CD4-positive, alpha-beta T cell treated with Interleukin-15 for 4 hours (primary cell): ENCODE measurements around the gene CDKN1C.

Experiments used
- DNase-seq: peaks from one replicate; pipeline ENCODE4 v3.0.0-alpha.2; 2020; ENCODE audit warnings: low spot score

Gene CDKN1C

DNA sequence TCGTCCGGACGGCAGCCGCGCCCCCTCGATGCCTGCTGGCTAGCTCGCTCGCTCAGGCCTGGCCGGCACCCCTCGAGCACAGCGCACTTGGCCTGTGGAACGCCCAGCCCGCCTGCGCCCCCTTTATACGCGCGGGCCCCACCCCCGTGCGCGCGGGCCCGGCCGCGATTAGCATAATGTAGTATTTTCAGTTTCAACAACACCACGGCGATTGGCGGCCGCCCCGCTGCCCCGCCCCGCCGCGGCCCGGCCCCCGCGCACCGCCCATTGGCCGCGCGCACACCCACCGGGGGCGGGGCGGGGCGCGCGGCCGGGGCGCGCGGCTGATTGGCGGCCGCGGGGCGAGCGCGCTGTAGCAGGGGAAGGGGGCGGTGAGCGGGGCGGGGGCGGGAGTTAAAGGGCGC lies at the start of gene CDKN1C:
CDKN1C (minus strand) TSS at position 98 of the 404 bp plus-strand sequence. CDS start 319 bp downstream, outside the sequence.
- DNase-seq: peak; percentile 87

DNA sequence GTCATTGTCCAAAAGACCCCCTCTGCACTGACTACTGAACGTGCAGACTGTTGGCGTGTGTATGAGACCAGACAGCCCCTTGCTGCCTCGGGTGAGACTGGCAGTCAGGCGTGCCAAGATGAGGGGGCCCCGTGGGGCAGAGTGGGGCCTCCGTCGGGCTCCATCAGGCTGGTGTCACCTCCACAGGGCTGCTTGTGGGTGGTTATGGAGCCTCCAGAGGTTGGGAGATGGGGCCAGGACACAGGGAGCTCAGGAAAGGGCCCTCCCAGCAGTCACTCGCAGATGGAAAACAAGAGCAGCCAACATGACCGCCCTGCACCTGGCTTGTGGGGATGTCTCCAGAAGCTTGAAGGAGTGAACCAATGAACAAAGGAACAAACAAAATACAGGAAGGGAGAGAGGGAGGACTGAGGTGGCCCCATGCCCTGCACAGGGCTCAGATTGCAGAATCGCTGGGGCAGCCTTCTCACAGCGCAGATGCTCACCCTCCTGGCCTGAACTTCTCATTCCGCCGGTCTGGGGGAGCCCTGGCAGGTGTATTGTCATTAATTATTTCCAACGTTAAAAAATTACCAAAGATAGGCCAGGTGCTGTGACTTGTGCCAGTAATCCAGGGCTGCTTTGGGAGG lies 49.1 kb upstream of the CDKN1C start:
- no peak for DNase-seq

DNA sequence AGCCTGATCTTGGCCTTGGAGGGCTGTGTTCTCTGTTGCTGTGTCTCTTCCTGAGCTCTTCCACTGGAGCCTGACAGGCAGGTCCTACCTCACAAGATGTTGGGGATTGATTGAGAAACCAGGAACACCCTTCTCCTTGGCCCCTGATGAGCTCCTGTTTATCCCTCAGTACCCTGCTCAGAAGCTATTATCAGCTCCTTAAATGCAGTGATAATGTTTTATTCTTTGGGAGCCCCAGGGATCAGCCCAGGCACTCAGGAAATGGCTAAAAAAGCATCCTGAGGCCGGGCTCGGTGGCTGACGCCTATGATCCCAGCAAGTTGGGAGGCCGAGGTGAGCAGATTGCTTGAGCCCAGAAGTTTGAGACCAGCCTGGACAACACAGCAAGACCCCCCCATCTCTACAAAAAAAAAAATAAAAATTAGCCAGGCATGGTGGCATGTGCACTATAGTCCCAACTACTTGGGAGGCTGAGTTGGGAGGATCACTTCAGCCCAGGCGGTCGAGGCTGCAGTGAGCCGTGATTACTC lies 48.5 kb upstream of the CDKN1C start:
- no peak for DNase-seq

DNA sequence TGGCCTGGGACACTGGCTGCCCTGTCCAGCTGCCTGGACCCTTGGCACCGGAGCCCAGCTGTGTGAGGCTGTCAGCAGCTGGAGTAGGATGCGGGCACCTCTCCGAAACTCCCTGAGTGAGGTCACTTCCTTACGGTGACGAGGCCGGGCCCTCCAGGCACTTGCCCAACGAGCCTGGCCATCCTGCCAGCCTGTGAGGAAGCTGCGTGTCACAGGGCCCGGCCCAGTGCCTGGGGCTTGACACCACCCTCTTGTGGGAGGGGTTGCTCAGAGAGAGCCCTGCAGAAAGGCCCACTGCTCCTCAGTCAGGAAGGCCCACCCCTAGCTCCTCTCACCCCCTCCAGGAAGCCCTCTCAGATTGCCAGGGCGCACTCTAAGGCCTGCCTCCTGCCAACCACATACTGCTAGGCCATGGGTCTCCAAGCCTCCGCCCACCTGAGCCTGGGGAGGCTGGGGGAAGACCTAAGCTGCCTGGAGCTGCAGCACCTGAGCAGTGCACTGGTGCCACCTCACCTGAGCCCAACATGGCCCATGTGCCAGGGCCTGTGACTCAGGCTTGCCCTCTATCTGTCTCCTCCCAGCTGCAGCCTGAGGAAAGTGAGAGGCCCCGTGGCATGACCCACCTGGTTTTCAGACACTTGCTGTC lies 47.9 kb upstream of the CDKN1C start:
- DNase-seq: peak; percentile 44

DNA sequence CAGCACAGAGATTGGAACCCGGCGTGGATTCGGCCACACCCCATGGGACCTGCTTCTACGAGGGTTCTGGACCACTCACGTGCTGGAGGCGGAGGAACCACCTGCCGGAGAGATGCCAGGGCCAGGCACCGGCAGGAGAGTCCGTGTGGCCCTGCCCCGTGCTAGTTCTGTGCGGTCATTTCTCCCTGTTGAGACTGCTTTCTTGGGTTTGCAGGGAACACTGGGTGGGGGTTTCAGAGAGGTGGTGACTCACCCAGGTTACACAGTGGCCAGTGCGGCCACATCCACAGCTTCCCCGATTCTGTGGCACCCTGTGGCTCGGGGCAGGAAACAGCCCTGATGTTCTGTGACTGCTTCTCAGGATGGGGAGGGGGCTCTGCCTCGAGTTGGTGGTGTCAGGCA lies 47.3 kb upstream of the CDKN1C start:
- DNase-seq: no peak

DNA sequence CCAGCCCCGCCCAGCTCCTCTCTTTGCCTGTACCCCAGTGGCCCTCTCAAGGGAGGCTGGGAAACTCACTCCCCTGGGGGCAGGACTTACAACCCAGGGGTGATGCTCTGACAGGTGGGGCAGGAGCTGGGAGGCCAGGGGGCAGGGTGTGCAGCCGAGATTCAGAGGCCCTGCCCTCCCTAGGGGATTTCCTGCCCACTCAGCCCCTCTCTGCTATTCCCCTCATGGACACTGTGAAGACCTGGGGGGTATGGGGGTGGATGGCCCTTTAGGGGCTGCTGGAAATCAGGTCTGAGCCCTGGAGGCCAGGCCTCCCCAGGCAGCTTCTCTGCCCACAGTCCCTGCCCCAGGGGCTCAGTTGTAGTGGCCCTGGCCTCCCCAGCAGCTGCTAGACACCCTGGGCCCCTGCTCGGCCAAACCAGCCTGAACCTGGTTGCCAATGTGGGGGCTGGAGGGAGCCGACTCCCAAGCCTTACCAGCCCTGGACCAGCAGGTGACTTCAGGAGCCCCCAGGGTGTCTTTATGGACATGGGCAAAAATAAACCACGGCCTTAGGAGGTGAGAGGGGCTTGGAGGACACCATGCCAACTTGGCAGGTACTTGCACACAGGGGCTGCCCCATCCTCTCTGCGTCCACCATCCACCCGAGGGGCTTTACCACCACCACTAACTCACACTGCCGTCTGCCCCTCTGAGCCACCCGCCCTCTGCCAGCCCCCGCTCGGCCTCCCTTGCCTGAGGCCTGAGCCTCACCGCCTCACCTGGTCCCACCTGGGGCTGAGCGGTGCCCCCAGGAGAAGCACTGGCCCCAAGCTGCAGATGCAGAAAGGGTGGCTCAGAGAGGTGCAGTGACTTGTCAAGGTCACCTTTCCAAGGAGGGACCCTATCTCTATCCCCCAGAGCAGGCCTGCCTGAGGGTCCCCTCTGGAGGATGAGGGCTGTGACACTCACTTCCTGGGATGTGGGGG lies 46.5 kb upstream of the CDKN1C start:
- no peak for DNase-seq

DNA sequence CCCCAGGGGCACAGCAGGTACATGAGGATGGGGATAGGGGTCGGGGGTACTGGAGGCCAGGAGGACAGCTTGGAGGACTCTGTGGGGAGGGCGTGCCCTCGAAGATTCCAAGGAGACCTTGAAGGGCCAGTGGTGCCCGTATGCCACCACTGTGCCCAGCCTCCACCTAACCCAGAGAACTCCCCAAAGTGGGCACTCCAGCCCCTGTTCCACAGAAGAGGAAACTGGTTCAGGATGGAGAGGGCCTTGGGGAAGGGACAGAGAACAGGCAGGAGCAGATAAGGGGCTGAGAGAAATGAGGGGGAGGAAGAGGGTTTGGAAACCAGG lies 45.8 kb upstream of the CDKN1C start:
- no peak for DNase-seq

DNA sequence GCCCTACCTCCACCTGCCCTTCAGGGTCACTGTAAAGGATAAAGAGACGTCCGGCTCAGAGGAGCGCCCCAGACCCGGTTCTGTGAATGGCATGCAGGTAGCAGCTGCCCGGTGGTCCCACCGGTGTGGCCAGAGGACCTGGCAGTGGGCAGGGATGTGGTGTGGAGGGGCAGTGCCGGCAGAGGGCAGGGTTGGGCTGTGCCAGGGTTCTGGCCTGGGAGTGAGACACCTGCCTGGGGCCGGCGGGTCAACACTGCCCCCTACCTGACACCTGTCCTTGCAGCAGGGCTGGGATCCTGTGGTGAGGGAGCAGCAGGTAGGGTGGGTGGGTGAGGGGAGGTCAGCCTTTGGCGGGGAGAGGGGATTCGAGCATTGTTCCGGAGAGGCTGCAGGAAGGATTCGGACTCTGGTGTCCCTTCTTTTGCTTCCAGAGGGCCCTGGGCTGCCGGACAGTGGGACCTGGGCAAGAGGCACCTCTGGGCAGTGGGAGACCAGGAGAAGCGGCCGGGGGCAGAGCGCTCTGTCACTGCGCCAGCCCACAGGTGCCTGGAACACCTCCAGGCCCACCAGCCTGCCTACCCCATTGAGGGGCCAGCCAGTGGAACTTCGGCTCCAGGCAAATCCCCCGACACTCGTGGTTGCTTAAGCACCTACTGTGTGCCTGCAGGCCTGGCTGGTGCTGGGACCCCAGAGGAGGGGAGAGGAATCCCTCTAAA lies 45.3 kb upstream of the CDKN1C start:
- DNase-seq: peak; percentile 55

DNA sequence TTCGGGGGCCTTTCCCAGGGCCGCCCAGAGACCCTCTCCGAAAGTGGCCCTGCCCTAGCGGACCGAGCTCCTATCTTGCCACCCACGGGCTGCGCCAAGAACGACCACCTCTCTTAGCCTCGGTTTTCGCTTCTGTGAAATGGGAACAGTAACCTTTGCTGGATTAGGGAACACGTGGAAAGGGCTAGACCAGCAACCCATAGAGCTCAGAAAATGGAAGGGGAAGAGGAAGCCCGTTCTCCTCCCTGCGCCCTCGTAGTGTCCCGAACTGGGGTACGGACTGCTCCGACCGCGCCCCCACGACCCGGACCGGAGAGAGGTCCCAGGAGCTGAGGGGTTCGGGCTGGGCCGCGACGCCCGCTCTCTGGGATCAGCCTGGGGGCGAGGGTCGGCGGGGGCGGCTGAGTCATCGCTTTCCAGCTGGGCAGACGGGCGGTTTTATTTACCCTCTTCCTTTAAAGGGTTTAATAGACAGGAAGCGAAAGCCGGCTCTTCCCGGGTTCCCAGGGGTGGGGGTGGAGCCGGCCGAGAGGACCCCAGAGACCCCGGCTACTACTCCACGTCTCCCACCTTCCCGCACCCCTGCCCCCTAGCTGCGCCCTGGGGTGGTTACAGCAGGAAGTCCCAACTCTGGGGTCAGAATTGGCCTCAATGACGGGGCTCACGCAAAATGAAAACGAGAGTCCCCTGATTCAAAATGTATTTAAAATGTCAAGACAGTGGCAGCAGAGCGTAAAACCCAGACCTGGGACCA lies 44.6 kb upstream of the CDKN1C start:
- peak; percentile 31 for DNase-seq

DNA sequence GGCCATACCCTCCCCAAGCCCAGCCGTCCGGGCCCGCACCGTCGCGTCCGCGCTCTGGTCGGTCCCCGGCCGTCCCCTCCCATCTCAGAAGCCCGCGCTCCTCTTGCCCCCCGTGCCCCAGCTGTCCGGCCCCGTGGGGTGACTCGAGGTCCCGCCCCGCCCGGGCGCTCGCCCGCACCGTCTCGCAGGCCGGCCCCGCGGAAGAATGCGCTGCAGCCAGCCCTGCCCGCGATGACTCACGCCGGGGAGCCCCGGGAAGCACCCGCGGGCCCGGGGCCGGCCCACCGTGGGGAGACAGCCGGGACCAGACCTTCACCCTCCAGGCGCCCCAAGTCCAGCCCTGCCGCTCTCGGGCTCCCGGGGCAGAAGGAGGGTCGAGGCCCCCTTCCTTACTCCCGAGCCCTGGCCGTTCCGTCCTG lies 44.0 kb upstream of the CDKN1C start:
- DNase-seq: peak; percentile 39

DNA sequence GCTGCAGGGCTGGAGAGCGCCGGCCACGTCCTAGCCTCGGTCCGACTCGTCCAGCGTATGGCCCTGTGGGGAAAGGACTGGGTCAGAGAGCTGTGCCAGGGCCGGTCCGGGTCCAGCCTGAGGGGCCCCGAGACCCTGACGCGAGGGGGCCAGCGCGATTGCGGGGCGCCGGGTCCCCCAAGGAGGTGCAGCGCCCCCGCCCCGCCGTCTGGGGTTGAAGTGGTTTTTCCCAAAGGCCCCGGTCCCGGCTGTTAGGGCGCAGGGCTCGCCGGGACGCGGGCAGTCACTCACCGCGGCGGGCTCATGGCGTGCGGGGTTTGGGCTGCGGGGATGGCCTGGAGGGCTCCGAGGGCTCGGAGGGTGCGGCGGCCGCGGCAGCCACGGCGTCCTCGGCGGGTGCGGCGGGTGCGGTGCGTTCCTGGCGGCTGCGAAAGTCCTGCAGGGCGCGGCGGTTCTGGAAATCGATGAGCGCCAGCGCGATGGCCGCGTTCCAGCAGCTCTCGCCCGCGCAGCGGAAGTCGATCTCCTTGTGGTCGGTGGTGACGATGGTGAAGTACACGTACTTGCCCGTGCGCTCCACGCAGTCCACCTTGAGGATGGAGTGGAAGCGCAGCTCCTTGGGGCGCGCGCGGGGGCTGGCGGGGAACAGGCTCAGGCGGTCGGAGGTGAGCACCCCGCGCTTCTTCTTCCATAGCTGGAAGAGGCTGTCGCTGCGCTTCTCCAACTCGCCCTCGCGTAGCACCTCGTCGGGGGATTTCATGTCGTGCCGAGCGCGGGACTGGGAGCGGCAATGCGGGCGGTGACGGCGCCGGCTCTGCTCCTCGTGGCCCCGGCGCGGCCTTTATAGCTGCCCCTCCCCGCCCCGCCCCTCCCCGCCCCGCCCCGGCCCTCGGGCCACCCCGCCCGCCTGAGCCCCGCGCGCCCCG lies 43.3 kb upstream of the CDKN1C start, which contains the start of gene PHLDA2:
PHLDA2 (minus strand) TSS at position 816 of the 926 bp plus-strand sequence; CDS start at position 760, 56 bp downstream.
- DNase-seq: peak; percentile 48

DNA sequence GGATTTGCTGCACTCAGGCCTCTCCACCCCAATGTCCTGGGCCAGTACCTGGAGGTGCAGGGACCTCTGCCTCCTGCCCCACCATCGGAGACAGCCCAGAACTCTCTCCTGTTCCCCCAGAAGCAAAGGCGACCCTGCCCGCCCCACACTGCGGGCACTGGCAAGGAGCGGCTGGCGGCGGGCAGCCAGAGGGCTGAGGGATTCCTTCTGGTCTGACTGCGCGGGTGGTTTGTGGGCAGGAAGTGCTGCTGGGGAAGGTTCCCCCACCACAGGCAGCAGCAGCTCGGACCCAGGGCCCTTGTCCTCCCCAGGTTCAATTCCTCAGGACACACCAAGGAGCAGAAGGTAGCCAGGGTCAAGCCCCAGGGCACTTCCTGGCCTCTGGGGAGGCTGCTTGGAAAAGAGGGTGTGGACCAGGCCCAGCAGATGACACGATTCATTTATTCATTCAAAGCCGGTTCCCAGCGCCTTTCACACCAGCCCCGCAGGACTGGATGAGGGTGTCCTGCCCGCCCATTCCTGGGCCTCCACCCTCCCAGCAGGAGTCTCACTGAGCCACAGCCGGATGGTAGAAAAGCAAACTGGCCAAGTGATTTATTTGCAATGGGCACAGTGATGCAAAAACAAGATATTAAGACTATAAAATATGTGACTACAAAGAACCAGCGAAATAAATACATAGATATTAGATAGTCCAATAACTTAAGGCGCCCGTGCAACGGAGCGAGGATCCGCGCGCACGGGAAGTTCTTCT lies 42.5 kb upstream of the CDKN1C start:
- DNase-seq: no peak

DNA sequence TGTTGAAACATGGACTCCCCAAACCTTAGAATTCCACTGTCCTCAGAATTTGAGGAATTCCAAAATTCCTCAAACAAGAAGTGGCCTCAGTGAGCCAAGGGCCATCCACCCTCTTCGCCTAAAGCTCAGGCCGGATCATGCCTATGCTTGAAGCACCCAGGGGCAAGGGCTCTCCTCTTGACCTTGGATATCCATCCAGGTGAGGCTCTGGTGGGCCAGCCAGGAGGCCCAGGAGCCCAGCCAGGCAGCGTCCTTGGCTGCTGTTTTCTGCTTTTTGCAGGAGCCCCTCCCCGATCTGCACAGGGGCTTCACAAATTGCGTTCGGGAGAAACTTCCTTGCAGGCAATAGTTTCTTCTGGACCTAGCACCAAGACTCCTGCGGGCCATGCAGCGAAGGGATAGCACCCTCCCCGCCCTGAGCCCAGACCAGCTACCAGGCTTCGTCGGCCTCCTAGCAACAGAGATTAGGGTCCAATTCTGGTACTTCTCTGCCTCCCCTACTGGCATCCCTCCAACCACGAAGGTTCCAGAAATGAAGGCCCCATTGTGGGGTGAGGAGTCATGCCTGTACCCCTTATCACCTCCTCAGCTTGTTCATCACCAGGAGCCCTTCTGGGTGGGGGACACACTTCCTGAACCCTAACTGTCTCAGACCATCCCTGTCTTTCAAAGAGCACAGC lies 41.7 kb upstream of the CDKN1C start:
- no peak for DNase-seq

DNA sequence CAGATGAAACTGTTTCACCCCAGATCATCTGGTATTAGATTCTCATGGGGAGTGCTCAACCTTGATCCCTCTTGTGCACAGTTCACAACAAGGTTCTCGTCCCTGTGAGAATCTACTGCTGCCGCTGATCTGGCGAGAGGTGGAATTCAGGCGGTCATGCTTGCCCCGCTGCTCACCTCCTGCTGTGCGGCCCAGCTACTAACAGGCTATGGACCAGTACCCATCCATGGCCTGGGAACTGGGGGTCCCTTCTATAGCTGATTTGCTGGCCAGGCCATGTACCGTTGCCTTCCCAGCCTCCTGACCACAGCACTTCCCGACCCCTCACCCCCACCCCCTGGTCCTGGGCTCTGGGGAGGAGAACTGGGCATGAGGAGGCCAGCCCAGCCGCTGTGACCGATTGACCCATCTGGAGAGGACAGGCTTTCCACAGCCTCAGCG lies 41.1 kb upstream of the CDKN1C start:
- DNase-seq: no peak

DNA sequence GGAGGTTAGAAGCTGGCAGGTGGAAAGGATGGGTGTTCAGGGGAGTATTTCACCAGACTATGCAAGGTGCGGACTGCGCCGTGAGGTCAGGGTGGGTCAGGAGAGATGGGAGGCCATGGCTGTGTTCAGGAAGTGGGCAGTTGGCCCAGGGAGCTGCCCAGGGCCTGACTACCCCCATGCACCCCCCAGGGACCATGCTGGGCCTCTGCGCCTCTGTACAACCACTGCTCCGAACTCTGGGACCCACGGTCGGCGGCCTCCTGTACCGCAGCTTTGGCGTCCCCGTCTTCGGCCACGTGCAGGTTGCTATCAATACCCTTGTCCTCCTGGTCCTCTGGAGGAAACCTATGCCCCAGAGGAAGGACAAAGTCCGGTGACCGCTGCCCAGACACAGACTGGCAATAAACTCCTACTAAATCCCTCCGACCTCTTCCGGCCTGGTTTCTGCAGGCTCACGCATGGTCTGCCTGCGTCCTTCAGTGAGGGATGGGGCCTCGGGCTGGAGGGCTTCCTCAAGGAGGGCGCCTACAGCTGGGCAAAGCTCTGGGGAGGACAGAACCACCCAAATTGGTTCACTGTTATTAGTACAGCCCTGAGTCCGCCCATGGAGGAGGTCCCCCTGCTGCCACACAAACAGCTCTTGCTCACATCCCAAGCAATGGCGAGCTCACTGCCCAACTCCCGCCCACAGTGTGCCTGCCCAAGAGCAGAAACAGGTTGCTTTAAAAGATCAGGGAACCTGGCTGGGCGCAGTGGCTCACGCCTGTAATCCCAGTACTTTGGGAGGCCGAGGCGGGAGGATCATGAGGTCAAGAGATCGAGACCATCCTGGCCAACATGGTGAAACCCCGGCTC lies 39.5 kb upstream of the CDKN1C start:
- no peak for DNase-seq

DNA sequence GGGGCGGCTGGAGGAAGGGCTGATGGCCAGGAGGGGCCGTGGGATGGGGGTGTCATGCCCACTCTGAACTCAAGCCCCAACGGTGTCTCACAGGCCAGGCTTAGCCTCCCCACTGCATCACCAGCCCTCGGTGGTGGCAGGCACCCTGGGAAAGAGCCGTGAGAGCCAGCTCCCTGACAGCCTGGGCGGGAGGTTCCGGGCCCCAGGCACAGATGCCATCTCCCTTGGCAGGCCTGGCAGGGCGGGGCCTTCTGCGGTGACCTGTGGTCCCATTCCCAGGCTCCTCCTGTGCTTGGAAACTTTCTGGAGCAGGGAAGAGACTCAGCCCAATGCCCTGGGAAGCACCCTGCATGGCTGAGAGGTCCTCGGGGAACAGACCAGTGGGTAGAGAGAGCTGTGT lies 38.8 kb upstream of the CDKN1C start:
- no peak for DNase-seq
